K562 (cell line): ENCODE results near the gene NPDC1. TPM values are rescaled to one million over a fixed set of nuclear protein-coding genes. Genes with fewer than 3 reads are reported as not detected.

Experiments used
- ATF1 ChIP-seq, 2 experiments: fragments of 450-650 bp in 1 of 2; IDR thresholded peaks; 2 replicates each; pipeline ENCODE4 v1.6.1; 2016; ENCODE audit warnings: missing compliant biosample characterization in 1 of 2, missing genetic modification characterization in 1 of 2
- GTF2E2 ChIP-seq: fragments of 200-800 bp; sonication (Bioruptor generic); IDR thresholded peaks from 2 replicates; pipeline ENCODE4 v1.6.1; 2016; ENCODE audit warnings: missing genetic modification characterization, missing compliant biosample characterization
- NCOA2 ChIP-seq, 2 experiments: fragments of 450-650 bp; IDR thresholded peaks; 2 replicates each; pipeline ENCODE4 v1.6.1; 2018; ENCODE audit warnings: mild to moderate bottlenecking in 2 of 2, moderate library complexity in 1 of 2; ENCODE audit not compliant: partially characterized antibody in 2 of 2
- ZEB2 ChIP-seq: fragments of 450-650 bp; IDR thresholded peaks from 2 replicates; pipeline ENCODE4 v1.6.1; 2016
- ZNF274 ChIP-seq: IDR thresholded peaks from 2 replicates; pipeline ENCODE4 v1.6.1; 2011; ENCODE audit warnings: low read depth, mild to moderate bottlenecking, low read length, moderate library complexity, borderline replicate concordance
- ZNF699 ChIP-seq: fragments of 250-450 bp; sonication (Bioruptor Pico); IDR thresholded peaks from 2 replicates; pipeline ENCODE4 v1.8.0; 2021; ENCODE audit warnings: mild to moderate bottlenecking, moderate library complexity; ENCODE audit not compliant: insufficient replicate concordance
- polyA plus RNA-seq, 8 experiments: library from polyadenylated mRNA; depleted of rRNA in 4 of 8; stranded (reverse) in 5 of 8; unstranded in 3 of 8; fragments of >200 nt; fragmentation: Nextera tagmentation in 2 of 8; fragmentation: Illumina TruSeq in 1 of 8; extraction: Ambion mirVana in 2 of 8; extraction: Trizol in 1 of 8; gene quantifications; 2 replicates each; pipeline versions ENCODE4 v1.2.1 to v1.2.3, GENCODE V29; 2011 to 2014; ENCODE audit warnings: inconsistent platforms in 1 of 8, missing spikeins in 1 of 8
- total RNA-seq, 7 experiments: library from RNA; depleted of rRNA in 6 of 7; stranded (reverse); fragments of >200 nt in 6 of 7; fragmentation: Illumina TruSeq in 2 of 7; extraction: Trizol in 2 of 7; gene quantifications; 2 replicates each; pipeline versions ENCODE4 v1.2.1 to v1.2.3, GENCODE V29; 2011 to 2021; ENCODE audit warnings: low replicate concordance in 1 of 7
- TF ChIP-seq, protein P1 (sequence below): fragments of 250-450 bp; sonication (Bioruptor Pico); IDR thresholded peaks from 2 replicates; pipeline ENCODE4 v1.4.0; 2020
- TF ChIP-seq, protein P2 (sequence below): fragments of 450-650 bp; formaldehyde crosslinking; IDR thresholded peaks from 2 replicates; pipeline ENCODE4 v1.4.0; 2020; ENCODE audit warnings: mild to moderate bottlenecking, moderate library complexity
- TF ChIP-seq, protein P3 (sequence below): sonication (generic); formaldehyde crosslinking; IDR thresholded peaks from 2 replicates; pipeline ENCODE4 v1.8.1; 2023; ENCODE audit warnings: mild to moderate bottlenecking, missing genetic modification reagents
- TF ChIP-seq, protein P4 (sequence below): sonication (generic); formaldehyde crosslinking; IDR thresholded peaks from 2 replicates; pipeline ENCODE4 v1.8.0; 2022; ENCODE audit warnings: mild to moderate bottlenecking, missing genetic modification reagents
- TF ChIP-seq, protein P5 (sequence below), 2 experiments: fragments of 150-350 bp in 1 of 2; IDR thresholded peaks; 2 replicates each; pipeline ENCODE4 v1.6.1; 2012 to 2016; ENCODE audit warnings: low read depth in 2 of 2, low read length in 2 of 2, mild to moderate bottlenecking in 1 of 2, moderate library complexity in 1 of 2

Gene NPDC1
- total and polyA plus RNA-seq, 9 of the 15 experiments (the other 6 are each of a cell fraction or from before 2014, with no cell fraction given), result 0.06 to 2.1 (median 0.53) TPM; not detected in 3

DNA sequence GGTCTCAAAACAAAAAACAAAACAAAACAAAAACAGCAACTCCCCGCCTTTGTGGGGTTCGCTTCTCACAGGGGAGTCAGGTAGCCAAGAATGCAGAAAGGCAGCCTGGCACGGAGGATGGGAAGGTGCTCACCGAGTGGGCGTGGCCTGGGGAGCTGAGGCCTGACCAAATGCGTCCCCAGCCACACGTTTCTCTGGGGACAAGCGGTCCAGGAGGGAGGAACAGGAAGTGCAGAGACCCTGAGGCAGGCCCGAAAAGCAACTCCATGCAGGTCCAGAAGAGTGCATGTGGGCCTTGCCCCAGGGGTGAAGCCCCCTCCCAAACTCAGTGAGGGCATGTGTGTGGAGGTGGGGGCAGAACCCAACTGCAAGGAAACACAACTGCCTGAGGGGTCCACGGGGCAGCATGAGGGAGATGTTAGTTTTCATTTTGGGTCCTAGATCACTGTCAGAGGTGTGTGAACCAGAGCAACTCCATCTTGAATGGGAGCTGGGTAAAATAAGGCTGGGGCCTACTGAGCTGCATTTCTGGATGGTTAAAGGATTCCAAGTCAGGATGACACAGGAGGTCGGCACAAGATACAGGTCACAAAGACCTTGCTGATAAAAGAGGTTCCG, 28.8 kb upstream of the NPDC1 start (continued):
- TF ChIP-seq, protein P1, sequence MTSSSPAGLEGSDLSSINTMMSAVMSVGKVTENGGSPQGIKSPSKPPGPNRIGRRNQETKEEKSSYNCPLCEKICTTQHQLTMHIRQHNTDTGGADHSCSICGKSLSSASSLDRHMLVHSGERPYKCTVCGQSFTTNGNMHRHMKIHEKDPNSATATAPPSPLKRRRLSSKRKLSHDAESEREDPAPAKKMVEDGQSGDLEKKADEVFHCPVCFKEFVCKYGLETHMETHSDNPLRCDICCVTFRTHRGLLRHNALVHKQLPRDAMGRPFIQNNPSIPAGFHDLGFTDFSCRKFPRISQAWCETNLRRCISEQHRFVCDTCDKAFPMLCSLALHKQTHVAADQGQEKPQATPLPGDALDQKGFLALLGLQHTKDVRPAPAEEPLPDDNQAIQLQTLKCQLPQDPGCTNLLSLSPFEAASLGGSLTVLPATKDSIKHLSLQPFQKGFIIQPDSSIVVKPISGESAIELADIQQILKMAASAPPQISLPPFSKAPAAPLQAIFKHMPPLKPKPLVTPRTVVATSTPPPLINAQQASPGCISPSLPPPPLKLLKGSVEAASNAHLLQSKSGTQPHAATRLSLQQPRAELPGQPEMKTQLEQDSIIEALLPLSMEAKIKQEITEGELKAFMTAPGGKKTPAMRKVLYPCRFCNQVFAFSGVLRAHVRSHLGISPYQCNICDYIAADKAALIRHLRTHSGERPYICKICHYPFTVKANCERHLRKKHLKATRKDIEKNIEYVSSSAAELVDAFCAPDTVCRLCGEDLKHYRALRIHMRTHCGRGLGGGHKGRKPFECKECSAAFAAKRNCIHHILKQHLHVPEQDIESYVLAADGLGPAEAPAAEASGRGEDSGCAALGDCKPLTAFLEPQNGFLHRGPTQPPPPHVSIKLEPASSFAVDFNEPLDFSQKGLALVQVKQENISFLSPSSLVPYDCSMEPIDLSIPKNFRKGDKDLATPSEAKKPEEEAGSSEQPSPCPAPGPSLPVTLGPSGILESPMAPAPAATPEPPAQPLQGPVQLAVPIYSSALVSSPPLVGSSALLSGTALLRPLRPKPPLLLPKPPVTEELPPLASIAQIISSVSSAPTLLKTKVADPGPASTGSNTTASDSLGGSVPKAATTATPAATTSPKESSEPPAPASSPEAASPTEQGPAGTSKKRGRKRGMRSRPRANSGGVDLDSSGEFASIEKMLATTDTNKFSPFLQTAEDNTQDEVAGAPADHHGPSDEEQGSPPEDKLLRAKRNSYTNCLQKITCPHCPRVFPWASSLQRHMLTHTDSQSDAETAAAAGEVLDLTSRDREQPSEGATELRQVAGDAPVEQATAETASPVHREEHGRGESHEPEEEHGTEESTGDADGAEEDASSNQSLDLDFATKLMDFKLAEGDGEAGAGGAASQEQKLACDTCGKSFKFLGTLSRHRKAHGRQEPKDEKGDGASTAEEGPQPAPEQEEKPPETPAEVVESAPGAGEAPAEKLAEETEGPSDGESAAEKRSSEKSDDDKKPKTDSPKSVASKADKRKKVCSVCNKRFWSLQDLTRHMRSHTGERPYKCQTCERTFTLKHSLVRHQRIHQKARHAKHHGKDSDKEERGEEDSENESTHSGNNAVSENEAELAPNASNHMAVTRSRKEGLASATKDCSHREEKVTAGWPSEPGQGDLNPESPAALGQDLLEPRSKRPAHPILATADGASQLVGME (CRISPR knock-in tag), result peak; percentile 99
- TF ChIP-seq ATF1 (CRISPR knock-in tag; IDR thresholded peaks at IDR 0.05) (no peak), ATF1 (tag; IDR thresholded peaks at IDR 0.05) (peak; percentile 84), ZEB2 (no peak), ZNF699 (CRISPR knock-in tag) (no peak), ZNF274 (no peak), GTF2E2 (tag) (peak; percentile 81), NCOA2 (IDR thresholded peaks at IDR 0.05; ENCODE audit: partially characterized antibody in 2 of 2) (no peak)
- TF ChIP-seq, protein P2, sequence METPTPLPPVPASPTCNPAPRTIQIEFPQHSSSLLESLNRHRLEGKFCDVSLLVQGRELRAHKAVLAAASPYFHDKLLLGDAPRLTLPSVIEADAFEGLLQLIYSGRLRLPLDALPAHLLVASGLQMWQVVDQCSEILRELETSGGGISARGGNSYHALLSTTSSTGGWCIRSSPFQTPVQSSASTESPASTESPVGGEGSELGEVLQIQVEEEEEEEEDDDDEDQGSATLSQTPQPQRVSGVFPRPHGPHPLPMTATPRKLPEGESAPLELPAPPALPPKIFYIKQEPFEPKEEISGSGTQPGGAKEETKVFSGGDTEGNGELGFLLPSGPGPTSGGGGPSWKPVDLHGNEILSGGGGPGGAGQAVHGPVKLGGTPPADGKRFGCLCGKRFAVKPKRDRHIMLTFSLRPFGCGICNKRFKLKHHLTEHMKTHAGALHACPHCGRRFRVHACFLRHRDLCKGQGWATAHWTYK, result peak; percentile 99
- TF ChIP-seq, protein P3, sequence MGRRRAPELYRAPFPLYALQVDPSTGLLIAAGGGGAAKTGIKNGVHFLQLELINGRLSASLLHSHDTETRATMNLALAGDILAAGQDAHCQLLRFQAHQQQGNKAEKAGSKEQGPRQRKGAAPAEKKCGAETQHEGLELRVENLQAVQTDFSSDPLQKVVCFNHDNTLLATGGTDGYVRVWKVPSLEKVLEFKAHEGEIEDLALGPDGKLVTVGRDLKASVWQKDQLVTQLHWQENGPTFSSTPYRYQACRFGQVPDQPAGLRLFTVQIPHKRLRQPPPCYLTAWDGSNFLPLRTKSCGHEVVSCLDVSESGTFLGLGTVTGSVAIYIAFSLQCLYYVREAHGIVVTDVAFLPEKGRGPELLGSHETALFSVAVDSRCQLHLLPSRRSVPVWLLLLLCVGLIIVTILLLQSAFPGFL (CRISPR knock-in tag), result no peak
- TF ChIP-seq, protein P4, sequence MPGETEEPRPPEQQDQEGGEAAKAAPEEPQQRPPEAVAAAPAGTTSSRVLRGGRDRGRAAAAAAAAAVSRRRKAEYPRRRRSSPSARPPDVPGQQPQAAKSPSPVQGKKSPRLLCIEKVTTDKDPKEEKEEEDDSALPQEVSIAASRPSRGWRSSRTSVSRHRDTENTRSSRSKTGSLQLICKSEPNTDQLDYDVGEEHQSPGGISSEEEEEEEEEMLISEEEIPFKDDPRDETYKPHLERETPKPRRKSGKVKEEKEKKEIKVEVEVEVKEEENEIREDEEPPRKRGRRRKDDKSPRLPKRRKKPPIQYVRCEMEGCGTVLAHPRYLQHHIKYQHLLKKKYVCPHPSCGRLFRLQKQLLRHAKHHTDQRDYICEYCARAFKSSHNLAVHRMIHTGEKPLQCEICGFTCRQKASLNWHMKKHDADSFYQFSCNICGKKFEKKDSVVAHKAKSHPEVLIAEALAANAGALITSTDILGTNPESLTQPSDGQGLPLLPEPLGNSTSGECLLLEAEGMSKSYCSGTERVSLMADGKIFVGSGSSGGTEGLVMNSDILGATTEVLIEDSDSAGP (CRISPR knock-in tag), result no peak
- TF ChIP-seq, protein P5, sequence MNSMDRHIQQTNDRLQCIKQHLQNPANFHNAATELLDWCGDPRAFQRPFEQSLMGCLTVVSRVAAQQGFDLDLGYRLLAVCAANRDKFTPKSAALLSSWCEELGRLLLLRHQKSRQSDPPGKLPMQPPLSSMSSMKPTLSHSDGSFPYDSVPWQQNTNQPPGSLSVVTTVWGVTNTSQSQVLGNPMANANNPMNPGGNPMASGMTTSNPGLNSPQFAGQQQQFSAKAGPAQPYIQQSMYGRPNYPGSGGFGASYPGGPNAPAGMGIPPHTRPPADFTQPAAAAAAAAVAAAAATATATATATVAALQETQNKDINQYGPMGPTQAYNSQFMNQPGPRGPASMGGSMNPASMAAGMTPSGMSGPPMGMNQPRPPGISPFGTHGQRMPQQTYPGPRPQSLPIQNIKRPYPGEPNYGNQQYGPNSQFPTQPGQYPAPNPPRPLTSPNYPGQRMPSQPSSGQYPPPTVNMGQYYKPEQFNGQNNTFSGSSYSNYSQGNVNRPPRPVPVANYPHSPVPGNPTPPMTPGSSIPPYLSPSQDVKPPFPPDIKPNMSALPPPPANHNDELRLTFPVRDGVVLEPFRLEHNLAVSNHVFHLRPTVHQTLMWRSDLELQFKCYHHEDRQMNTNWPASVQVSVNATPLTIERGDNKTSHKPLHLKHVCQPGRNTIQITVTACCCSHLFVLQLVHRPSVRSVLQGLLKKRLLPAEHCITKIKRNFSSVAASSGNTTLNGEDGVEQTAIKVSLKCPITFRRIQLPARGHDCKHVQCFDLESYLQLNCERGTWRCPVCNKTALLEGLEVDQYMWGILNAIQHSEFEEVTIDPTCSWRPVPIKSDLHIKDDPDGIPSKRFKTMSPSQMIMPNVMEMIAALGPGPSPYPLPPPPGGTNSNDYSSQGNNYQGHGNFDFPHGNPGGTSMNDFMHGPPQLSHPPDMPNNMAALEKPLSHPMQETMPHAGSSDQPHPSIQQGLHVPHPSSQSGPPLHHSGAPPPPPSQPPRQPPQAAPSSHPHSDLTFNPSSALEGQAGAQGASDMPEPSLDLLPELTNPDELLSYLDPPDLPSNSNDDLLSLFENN (IDR thresholded peaks at IDR 0.05; ENCODE audit: low read depth in 2 of 2, low read length in 2 of 2), result no peak
